GM18499 (cell line): ENCODE results near the gene VEGFD.

Experiments
- ATAC-seq: cut with Tn5 transposase; IDR thresholded peaks from one replicate; pipeline ENCODE4 v1.9.1; 2021; ENCODE audit warnings: moderate number of reproducible peaks; ENCODE audit not compliant: insufficient read depth, unreplicated experiment

The VEGFD gene, protein sequence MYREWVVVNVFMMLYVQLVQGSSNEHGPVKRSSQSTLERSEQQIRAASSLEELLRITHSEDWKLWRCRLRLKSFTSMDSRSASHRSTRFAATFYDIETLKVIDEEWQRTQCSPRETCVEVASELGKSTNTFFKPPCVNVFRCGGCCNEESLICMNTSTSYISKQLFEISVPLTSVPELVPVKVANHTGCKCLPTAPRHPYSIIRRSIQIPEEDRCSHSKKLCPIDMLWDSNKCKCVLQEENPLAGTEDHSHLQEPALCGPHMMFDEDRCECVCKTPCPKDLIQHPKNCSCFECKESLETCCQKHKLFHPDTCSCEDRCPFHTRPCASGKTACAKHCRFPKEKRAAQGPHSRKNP

DNA sequence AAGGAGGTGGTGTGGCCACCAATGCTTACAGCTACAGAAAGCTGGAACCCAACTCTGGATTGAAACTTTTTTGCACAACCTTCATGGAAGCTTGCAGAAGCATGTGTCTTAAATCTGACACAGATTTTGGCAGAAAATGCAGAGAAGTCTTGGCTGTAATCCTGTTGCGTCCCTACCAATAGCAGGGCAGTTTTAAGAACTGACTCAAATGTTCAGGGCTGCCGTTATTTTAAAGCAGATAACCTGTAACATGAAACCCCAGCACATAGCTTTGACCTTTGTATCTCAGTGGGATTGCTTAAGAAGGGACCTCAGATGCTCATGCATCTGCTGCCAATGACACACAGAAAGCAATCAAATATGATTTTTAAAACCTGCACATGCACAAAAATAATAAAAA, at the start of gene VEGFD:
VEGFD (minus strand) TSS at position 110 of the 400 bp plus-strand sequence. CDS start 467 bp downstream, outside the sequence.
- ATAC-seq: no peak

- ATAC-seq: no peak
Measured at GRCh38 chrX:15430584-15430983, 46.4 kb upstream of the VEGFD start.

- no peak for ATAC-seq
Measured at GRCh38 chrX:15430076-15430475, 45.9 kb upstream of the VEGFD start.

GRCh38 chrX:15425024-15425423, 40.8 kb upstream of the VEGFD start:
- no peak for ATAC-seq

DNA sequence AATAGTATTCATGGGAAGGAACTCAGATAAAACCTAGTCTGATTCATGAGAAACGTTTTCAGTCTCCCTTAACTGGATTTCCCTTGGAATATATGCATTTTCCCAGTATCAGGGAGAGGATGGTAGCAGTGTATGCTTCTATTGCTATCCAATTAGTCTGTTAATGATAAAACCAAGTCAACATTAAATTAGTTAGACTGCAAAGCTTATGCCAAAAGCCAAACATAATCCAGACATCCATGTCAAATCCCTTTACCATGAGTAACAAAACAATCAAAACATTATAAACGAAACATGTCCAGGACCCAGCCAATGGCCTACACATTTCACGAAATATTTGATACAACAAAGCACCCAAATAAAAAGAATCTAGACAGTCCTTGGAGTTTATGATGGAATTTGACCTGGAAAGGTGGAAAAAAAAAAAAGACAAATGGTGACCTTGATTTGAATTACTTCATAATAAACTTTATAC, 34.5 kb upstream of the VEGFD start:
- ATAC-seq: no peak

DNA sequence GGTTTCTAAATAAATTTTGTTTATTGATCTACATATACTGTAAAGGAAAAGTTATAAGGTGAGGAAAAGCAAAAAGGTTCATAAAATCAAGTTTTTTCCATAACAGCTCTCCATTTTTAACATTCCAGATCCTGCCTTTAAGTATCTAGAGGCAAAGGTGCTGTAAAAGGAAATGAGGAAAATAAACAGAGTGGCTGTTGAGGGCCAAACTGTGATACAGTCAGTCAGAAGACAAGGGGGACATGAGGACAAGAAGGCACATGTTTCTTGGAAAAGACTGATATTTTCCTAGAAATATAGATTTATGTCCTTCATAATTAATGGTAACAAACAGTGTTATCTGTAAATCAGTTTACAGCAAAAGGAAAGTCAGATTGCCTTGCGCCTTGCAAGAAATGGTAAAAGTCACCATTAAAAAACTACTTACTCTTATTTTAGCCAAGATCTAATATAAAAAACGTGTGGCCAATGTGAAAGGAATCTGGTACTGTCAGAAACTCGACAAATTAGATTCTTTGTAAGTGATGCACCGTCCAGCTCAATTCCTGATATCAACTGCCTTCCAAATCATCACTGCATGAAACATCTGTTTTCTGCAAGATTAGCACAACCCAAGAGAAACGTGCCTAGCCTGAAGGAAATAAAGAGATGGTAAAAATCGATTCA, 34.0 kb upstream of the VEGFD start:
- ATAC-seq: no peak

DNA sequence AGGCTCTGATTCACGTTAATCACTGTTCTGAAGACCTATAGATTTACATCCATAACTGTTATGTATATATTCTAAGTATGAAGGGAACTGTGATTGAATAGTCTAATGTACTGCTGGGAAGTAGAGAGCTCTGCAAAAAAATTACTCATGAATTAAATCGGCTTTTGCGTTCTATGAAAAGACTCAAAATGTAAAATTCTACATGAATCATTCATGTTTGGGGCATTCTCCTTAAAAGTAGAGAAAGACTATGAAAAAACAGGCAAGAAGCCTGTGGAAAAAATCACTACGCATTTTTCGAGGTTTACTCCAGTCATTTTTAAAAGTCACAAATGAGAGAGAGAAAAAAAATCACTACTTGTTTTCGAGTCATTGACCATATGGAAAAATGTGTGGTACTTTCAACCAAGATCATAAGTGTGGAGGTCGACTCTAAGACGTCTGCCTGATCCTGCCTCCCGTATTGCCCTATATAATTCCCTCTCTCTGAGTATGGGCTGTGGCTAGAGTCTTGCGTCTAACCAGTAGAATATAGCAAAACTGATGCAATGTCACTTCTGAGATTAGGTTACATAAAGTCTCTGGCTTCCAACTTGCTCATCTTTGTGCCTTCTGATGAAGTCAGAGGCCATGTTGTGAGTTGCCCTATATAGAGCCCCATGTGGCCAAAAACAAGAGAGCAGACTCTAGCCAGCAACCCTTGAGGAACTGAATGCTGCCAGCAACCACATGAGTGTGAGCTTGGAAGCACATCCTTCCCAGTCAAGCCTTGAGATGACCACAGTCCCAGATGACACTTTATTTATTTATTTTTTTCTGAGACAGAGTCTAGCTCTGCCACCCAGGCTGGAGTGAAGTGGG, 32.1 kb upstream of the VEGFD start:
- no peak for ATAC-seq

DNA sequence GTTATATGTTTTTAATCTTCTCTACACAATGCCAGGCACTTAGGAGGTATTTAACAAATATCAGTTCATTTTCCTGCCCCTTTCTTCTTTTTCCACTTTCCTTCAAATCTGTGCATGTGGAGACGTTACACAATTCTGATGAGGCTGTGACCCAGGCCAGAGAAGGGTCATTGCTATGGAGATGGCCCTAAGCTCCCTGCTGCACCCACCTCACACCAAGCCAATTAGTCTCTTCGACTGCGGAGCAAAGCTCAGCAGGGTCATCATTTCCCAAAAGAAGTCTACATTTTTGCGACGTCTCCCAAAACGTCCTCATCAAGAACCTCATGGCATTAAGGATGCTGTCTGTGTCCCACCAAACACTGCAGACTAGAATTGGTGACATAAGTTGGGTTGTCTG, 28.9 kb upstream of the VEGFD start:
- ATAC-seq: no peak

- ATAC-seq: no peak
Measured at GRCh38 chrX:15410947-15411346, 26.7 kb upstream of the VEGFD start.

DNA sequence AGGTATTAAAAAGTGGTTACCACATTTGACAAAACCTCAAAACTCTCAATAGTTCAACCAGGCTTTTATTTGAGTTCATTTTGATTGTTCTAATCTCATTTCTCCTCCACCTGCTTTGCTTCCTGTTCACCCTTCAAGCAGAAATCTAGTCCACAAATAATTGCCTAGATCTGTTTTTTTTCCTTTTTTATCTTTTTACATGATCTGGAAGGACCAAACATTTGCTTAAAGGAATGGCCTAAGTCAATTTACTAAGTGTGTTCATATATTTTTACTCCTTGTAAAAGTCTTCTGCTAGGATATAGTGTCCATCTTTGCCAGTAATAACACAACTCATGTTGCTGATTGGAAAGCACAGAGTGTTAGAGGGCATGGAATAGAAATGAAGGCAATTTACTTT, 26.2 kb upstream of the VEGFD start:
- ATAC-seq: no peak

- no peak for ATAC-seq
Measured at GRCh38 chrX:15405846-15406245, 21.6 kb upstream of the VEGFD start.

DNA sequence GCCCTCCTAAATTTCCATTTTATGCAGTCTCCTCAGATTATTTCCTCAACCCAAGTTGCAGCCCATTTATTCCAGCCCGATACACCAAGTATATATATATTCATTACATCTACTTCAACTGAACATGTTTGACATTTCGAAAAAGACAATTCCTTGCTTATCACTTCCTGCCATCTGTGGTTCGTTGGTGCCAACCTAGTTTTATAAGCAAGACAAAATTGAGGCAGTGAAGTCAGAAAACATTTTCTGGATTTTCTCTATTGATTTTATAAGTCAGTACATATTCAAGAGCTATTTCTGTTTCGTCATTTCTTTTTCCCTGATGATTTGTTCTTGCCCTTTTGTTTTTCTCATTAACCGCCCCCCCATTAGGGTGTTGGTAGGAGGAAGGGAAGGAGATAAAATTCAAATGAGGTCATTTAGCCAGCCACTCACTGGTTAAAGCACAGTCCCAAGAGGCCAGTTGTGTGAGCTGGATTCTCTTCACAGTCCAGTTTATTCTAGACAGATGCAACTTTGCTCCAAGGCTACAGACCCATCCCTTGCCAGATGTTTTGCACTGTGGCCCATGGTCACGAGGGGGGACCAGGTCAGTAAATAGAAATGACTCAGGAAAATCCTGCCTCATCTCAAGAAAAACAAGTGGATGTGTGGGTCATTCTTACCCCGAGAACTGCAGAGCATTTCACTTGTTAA, 20.3 kb upstream of the VEGFD start:
- ATAC-seq: no peak

DNA sequence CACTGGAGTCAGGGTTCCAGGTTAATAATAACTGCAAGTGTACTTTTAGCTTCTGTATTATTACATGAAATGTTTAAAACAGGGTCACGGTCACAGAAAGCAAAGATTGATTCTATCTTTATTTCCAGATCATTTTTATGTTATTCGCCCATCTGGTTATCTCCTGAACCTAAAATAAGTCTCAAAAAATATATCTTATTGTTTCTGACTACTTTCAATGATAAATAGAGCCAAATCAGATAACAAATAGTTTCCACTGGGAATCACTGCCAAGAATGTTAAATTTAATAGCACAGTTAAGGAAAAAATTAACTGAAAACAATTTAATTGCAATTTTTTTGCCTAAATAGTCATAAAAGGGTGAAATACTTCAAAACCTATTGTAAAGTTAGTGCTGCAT, 17.2 kb upstream of the VEGFD start:
- no peak for ATAC-seq

DNA sequence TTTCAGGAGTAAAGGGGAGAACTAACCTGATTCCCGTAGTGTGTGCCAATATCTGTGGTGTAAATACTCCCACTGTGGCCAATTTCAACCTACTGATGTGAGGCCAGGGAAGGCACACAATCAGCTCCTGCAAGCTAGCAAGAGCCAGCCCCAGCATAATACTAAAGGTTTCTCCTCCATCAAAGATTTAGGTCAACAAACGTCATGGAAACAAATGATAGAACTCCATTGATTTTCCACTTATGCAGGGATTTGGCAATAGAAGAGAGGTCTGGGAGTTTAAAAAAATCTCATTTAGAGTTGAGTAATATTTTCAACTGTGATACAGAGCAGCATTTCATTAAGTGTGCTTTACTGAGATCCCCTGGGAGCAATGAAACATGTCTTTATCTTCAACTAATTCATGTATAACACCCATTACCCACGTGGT, 15.8 kb upstream of the VEGFD start:
- ATAC-seq: no peak

DNA sequence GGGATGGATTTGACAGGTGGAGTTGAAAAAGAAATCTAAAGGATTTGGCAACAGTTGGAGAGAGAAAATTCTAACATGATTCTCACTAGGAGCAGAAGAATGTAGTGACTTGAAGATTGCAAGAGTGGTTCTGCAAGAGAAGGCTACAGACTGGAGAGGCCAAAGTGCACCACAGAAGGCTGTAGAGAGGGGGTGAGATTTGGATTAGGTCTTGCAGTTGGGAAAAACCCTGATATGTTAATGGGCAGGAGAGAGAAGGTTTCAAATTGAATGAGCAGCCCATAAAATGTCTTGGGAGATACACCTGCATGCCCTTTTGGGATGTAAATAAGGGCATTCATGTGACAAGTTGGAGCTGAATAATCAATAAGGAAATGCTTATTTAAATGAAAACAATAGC, 14.7 kb upstream of the VEGFD start:
- no peak for ATAC-seq

GRCh38 chrX:15395789-15396188, 11.6 kb upstream of the VEGFD start:
- ATAC-seq: no peak

DNA sequence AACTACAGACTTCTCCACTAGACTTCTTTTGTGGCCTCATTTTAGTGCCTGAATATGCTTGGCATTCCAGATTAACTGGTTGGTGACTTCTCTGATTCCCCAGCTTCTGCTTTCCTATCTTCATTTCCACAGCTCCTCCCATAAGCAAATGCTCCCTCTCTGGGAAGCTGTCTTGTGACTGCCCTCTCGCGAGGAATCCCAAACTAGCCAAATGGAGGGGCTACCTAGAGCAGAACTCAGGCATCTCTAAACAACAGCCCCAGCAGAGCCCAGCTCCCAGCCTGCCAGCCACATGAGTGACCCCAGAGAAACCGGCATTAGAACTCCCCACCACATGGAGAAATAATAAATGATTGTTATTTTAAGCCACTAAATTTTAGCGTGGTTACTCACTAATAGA, 7.6 kb upstream of the VEGFD start:
- no peak for ATAC-seq

- no peak for ATAC-seq
Measured at GRCh38 chrX:15382813-15383212, 1.4 kb downstream of the VEGFD start.

DNA sequence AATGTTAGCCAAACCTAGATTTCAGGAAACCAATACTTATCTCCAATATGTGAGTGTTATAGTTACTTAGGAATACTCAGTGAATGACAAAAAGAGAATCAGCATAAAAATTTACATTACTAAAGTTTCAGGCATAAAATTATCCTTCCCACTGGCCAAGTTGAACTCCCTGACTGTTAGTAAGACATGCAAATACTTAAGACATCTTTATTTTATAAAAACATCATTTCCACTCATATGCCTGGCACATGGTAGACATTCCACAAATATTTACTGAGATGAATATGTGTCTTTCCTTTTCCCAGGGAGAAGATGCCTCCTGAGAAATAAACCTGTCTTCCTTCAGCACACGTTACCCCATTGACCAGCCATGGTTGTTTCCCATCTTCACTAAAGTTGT, 7.3 kb downstream of the VEGFD start:
- no peak for ATAC-seq

DNA sequence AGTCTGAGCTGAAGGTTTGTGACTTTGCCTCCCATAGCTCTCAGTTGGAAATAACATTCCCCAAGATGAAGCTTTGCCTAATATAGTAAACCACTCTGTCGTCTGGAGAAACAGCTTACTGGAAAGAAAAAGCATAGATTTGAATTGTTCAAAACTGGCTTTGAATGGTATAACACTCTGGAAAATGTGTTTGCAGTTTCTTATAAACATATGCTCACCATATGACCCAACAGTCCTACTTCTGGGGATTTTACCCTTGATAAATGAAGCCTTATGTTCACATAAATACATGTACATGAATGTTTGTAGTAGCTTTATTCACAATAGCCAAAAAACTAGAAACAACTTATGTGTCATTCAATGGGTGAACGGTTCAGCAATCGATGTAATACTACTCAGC, 10.2 kb downstream of the VEGFD start:
- no peak for ATAC-seq
